ENCODE measurements around the gene GID8. TPM values are rescaled to one million over a fixed set of nuclear protein-coding genes. Genes with fewer than 3 reads are reported as not detected.

The GID8 gene
- total and polyA plus RNA-seq, 4 donors: 10.2 to 23.6 (median 14.6) TPM

- Histone ChIP-seq H3K9me3 (ENCODE audit: control insufficient read depth in 4 of 4, low read length in 3 of 4) (no peaks in the 10 kb centered on the region), H3K4me1 (ENCODE audit: control insufficient read depth in 4 of 4, insufficient read depth in 4 of 4, low read length in 3 of 4) (peaks cover 3 to 37% (median 26%) of the 10 kb centered on the region in 4 donors), H3K27me3 (ENCODE audit: control insufficient read depth in 4 of 4, insufficient read depth in 4 of 4, low read length in 3 of 4) (no peaks in the 10 kb centered on the region), H3K27ac (ENCODE audit: low read depth in 1 of 2, low read length in 2 of 2) (peak overlapping the region; percentile 92 to 95), H3K9ac (ENCODE audit: low read depth in 1 of 2, low read length in 2 of 2) (peak overlapping the region; percentile 42 to 89), H3K36me3 (ENCODE audit: control insufficient read depth in 4 of 4, insufficient read depth in 3 of 4, low read depth in 1 of 4, low read length in 3 of 4) (peaks cover 4 to 8% (median 5%) of the 10 kb centered on the region in 4 donors), H3K4me3 (ENCODE audit: low read depth in 1 of 3, low read length in 3 of 3) (peak overlapping the region; percentile 96 to 98 (median 97))
- WGBS: under 1% methylated on average over 92 of the region's 92 CpGs
- DNase-seq (ENCODE audit: low spot score): peak; percentile 97
- no peak for TF ChIP-seq CTCF (IDR thresholded peaks at IDR 0.05; ENCODE audit: low read depth, low read length, missing input control)
- TF ChIP-seq YY1 (IDR thresholded peaks at IDR 0.05): peak; percentile 99
- TF ChIP-seq, protein P1, sequence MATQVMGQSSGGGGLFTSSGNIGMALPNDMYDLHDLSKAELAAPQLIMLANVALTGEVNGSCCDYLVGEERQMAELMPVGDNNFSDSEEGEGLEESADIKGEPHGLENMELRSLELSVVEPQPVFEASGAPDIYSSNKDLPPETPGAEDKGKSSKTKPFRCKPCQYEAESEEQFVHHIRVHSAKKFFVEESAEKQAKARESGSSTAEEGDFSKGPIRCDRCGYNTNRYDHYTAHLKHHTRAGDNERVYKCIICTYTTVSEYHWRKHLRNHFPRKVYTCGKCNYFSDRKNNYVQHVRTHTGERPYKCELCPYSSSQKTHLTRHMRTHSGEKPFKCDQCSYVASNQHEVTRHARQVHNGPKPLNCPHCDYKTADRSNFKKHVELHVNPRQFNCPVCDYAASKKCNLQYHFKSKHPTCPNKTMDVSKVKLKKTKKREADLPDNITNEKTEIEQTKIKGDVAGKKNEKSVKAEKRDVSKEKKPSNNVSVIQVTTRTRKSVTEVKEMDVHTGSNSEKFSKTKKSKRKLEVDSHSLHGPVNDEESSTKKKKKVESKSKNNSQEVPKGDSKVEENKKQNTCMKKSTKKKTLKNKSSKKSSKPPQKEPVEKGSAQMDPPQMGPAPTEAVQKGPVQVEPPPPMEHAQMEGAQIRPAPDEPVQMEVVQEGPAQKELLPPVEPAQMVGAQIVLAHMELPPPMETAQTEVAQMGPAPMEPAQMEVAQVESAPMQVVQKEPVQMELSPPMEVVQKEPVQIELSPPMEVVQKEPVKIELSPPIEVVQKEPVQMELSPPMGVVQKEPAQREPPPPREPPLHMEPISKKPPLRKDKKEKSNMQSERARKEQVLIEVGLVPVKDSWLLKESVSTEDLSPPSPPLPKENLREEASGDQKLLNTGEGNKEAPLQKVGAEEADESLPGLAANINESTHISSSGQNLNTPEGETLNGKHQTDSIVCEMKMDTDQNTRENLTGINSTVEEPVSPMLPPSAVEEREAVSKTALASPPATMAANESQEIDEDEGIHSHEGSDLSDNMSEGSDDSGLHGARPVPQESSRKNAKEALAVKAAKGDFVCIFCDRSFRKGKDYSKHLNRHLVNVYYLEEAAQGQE (IDR thresholded peaks at IDR 0.05): peak; percentile 47
- TF ChIP-seq, protein P2, sequence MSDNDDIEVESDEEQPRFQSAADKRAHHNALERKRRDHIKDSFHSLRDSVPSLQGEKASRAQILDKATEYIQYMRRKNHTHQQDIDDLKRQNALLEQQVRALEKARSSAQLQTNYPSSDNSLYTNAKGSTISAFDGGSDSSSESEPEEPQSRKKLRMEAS (IDR thresholded peaks at IDR 0.05): peak; percentile 91
- peak in 1 of 2 donors; percentile 30 for TF ChIP-seq RXRA (IDR thresholded peaks at IDR 0.05)
- TF ChIP-seq ZBTB33 (IDR thresholded peaks at IDR 0.05): peak; percentile 98
- TF ChIP-seq SP1 (IDR thresholded peaks at IDR 0.05): peak; percentile 64
- TF ChIP-seq GABPA (IDR thresholded peaks at IDR 0.05 in 1 of 2, conservative IDR thresholded peaks at IDR 0.05 in 1 of 2): peak; percentile 68 to 92
- peak; percentile 90 to 96 for TF ChIP-seq EGR1 (IDR thresholded peaks at IDR 0.05; ENCODE audit: low read depth in 2 of 2)
- peak in 1 of 2 donors; percentile 21 for TF ChIP-seq RAD21 (IDR thresholded peaks at IDR 0.05)
- TF ChIP-seq ATF3 (IDR thresholded peaks at IDR 0.05): no peak
Measured at GRCh38 chr20:62937268-62938104, 461 bp upstream of the GID8 start.

DNA sequence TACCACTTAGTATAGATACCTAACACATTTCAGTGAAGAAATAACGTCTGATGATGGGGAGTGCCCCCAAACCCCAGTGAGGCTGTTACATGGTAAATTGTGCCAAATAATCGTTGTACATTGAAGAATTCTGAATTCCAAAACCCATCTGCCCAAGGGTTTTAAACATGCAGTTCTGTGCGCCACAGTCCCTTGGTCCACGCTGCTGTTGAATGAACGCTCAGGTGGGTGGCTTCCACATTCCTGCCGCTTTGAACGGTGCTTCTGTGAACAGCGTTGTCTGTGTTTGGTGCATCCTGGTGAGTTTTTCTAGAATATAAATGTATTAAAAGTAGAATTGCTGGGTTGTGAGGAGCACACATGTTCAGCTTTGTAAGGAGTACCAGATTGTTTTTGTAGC lies 2.9 kb downstream of the GID8 start:
- no peak overlapping the region for H3K9ac ChIP-seq (ENCODE audit: low read depth in 1 of 2, low read length in 2 of 2)
- no peak for DNase-seq (ENCODE audit: low spot score)
- peaks cover 3 to 28% (median 19%) of the 10 kb centered on the region in 4 donors for H3K4me1 ChIP-seq (ENCODE audit: control insufficient read depth in 4 of 4, insufficient read depth in 4 of 4, low read length in 3 of 4)
- peaks cover 9 to 34% (median 31%) of the 10 kb centered on the region in 4 donors for H3K36me3 ChIP-seq (ENCODE audit: control insufficient read depth in 4 of 4, insufficient read depth in 3 of 4, low read depth in 1 of 4, low read length in 3 of 4)
- 91% methylated on average over 8 of the region's 8 CpGs for WGBS
- H3K4me3 ChIP-seq (ENCODE audit: low read depth in 1 of 3, low read length in 3 of 3): no peak overlapping the region
- H3K27me3 ChIP-seq (ENCODE audit: control insufficient read depth in 4 of 4, insufficient read depth in 4 of 4, low read length in 3 of 4): no peaks in the 10 kb centered on the region
- no peak overlapping the region for H3K27ac ChIP-seq (ENCODE audit: low read depth in 1 of 2, low read length in 2 of 2)
- TF ChIP-seq SP1 (IDR thresholded peaks at IDR 0.05): no peak
- TF ChIP-seq ATF3 (IDR thresholded peaks at IDR 0.05): no peak
- TF ChIP-seq GABPA (IDR thresholded peaks at IDR 0.05 in 1 of 2, conservative IDR thresholded peaks at IDR 0.05 in 1 of 2): no peak
- TF ChIP-seq ZBTB33 (IDR thresholded peaks at IDR 0.05): no peak
- TF ChIP-seq JUND (IDR thresholded peaks at IDR 0.05): no peak
- no peak for TF ChIP-seq RXRA (IDR thresholded peaks at IDR 0.05)
- no peak for TF ChIP-seq CTCF (IDR thresholded peaks at IDR 0.05; ENCODE audit: low read depth, low read length, missing input control)
- TF ChIP-seq FOXA2 (IDR thresholded peaks at IDR 0.05): no peak
- H3K9me3 ChIP-seq (ENCODE audit: control insufficient read depth in 4 of 4, low read length in 3 of 4): no peaks in the 10 kb centered on the region

All from liver (tissue), 9 donors.